Endothelial cell of umbilical vein (primary cell): Measurements from ENCODE around the gene FAM186B. TPM values are rescaled to one million over a fixed set of nuclear protein-coding genes. Genes with fewer than 3 reads are reported as not detected.

Experiments used
- BruUV-seq: library from RNA; stranded (reverse); fragments of 400-500 nt; replicated peaks from 2 replicates; lab custom pipeline; 2021; lab: Mats Ljungman, UMichigan
- CTCF ChIA-PET: fragments of 300-600, 350-600 bp; sonication (Branson Sonifier 250); formaldehyde crosslinking; loops from one replicate; lab custom pipeline; 2021; ENCODE audit warnings: antibody characterized with exemption, inconsistent platforms; lab: Charles Lee
- POLR2A ChIA-PET: fragments of 300-600, 350-600 bp; sonication (Branson Sonifier 250); formaldehyde crosslinking; loops from one replicate; lab custom pipeline; 2021; ENCODE audit warnings: antibody characterized with exemption, inconsistent platforms; lab: Charles Lee
- DNase-seq: peaks from one replicate; pipeline ENCODE4 v3.0.0-alpha.2; 2011; ENCODE audit warnings: low read depth, low spot score
- FAIRE-seq: peaks from 2 replicates; lab custom pipeline; 2011; peaks lifted over from hg19 to GRCh38; lab: Jason Lieb, UNC
- H2AFZ ChIP-seq: 2 replicates; pipeline ENCODE4 v1.6.0; 2012; ENCODE audit warnings: low read depth, low read length, control low read depth, inconsistent platforms
- H3K27ac ChIP-seq: 2 replicates; pipeline ENCODE4 v1.5.1; 2011; ENCODE audit warnings: low read depth, mild to moderate bottlenecking, control low read depth, low read length, moderate library complexity; ENCODE audit not compliant: insufficient read depth
- H3K27me3 ChIP-seq, 2 experiments: 2 replicates each; pipeline versions ENCODE4 v1.6.0 to v1.6.1; 2011; ENCODE audit warnings: low read length in 2 of 2, mixed read lengths in 1 of 2; ENCODE audit not compliant: control insufficient read depth in 2 of 2, insufficient read depth in 2 of 2
- H3K36me3 ChIP-seq, 2 experiments: 2 replicates in 1 of 2; 3 replicates in 1 of 2; pipeline ENCODE4 v1.5.1; 2011; ENCODE audit warnings: low read length in 2 of 2, mild to moderate bottlenecking in 1 of 2, moderate library complexity in 1 of 2; ENCODE audit not compliant: control insufficient read depth in 2 of 2, insufficient read depth in 2 of 2; ENCODE audit errors: extremely low read depth in 1 of 2
- H3K4me1 ChIP-seq: 3 replicates; pipeline ENCODE4 v1.5.1; 2011; ENCODE audit warnings: mild to moderate bottlenecking, low read length; ENCODE audit not compliant: control insufficient read depth, insufficient read depth; ENCODE audit errors: extremely low read depth
- H3K4me2 ChIP-seq: 2 replicates; pipeline ENCODE4 v1.6.1; 2011; ENCODE audit warnings: low read length, control low read depth, mixed read lengths; ENCODE audit not compliant: insufficient read depth
- H3K4me3 ChIP-seq, 3 experiments: fragments of 200-600 bp in 1 of 3; sonication (generic), shearing (Covaris generic) in 1 of 3; replicated peaks in 1 of 3; 2 replicates each; pipeline ENCODE4 v1.5.1; 2011 to 2016; ENCODE audit warnings: control low read depth in 3 of 3, low read length in 3 of 3, mild to moderate bottlenecking in 2 of 3, inconsistent platforms in 1 of 3, low read depth in 1 of 3, moderate library complexity in 1 of 3; ENCODE audit not compliant: insufficient read depth in 1 of 3
- H3K79me2 ChIP-seq: 2 replicates; pipeline ENCODE4 v1.6.0; 2012; ENCODE audit warnings: low read length, inconsistent platforms; ENCODE audit not compliant: control insufficient read depth, insufficient read depth
- H3K9ac ChIP-seq: replicated peaks from 2 replicates; pipeline ENCODE3; 2011; ENCODE audit warnings: low read length, control low read depth; ENCODE audit not compliant: insufficient read depth; ENCODE audit errors: extremely low read depth
- H3K9me1 ChIP-seq: replicated peaks from 3 replicates; pipeline ENCODE4 v1.6.0; 2011; ENCODE audit warnings: mild to moderate bottlenecking, low read length; ENCODE audit not compliant: control insufficient read depth, insufficient read depth; ENCODE audit errors: extremely low read depth
- H3K9me3 ChIP-seq: replicated peaks from 2 replicates; pipeline ENCODE4 v1.5.1; 2012; ENCODE audit warnings: low read length, inconsistent platforms; ENCODE audit not compliant: control insufficient read depth, insufficient read depth
- H4K20me1 ChIP-seq: replicated peaks from 2 replicates; pipeline ENCODE3; 2011; ENCODE audit warnings: mild to moderate bottlenecking, low read length; ENCODE audit not compliant: control insufficient read depth, insufficient read depth; ENCODE audit errors: extremely low read depth
- CTCF ChIP-seq, 2 donors: IDR thresholded peaks; 1 replicate in 1 of 2; 2 replicates in 1 of 2; pipeline ENCODE4 v1.5.1; 2011; ENCODE audit warnings: low read length in 2 of 2, mild to moderate bottlenecking in 2 of 2, moderate library complexity in 2 of 2, control low read depth in 1 of 2, inconsistent platforms in 1 of 2, low read depth in 1 of 2; ENCODE audit not compliant: insufficient read depth in 1 of 2; ENCODE audit errors: extremely low read depth in 1 of 2
- EZH2 ChIP-seq: IDR thresholded peaks from 2 replicates; pipeline ENCODE4 v1.6.1; 2012; ENCODE audit warnings: borderline replicate concordance, low read depth, mild to moderate bottlenecking, moderate library complexity, low read length, inconsistent platforms; ENCODE audit not compliant: severe bottlenecking
- FOS ChIP-seq: IDR thresholded peaks from 2 replicates; pipeline ENCODE4 v1.6.1; 2011; ENCODE audit warnings: mild to moderate bottlenecking, low read length, moderate library complexity, borderline replicate concordance; ENCODE audit not compliant: insufficient read depth
- GATA2 ChIP-seq: IDR thresholded peaks from 2 replicates; pipeline ENCODE4 v1.7.0; 2011; ENCODE audit warnings: low read depth, mild to moderate bottlenecking, moderate library complexity, mixed read lengths, low read length; ENCODE audit not compliant: insufficient read length, insufficient read depth
- JUN ChIP-seq: IDR thresholded peaks from 2 replicates; pipeline ENCODE4 v1.6.1; 2011; ENCODE audit warnings: borderline replicate concordance, low read depth; ENCODE audit not compliant: insufficient read length, insufficient read depth
- MAX ChIP-seq: IDR thresholded peaks from 2 replicates; pipeline ENCODE4 v1.6.1; 2011; ENCODE audit not compliant: insufficient read depth, insufficient read length
- MYC ChIP-seq: IDR thresholded peaks from one replicate; pipeline ENCODE4 v1.6.1; 2011; ENCODE audit warnings: mild to moderate bottlenecking, low read depth, low read length
- POLR2A ChIP-seq: IDR thresholded peaks from 2 replicates; pipeline ENCODE4 v1.6.1; 2012; ENCODE audit warnings: low read depth, mild to moderate bottlenecking, control low read depth, low read length
- POLR2AphosphoS5 ChIP-seq: IDR thresholded peaks from 2 replicates; pipeline ENCODE4 v1.6.1; 2012; ENCODE audit warnings: low read depth, mild to moderate bottlenecking, control low read depth, low read length, moderate library complexity; ENCODE audit not compliant: insufficient read depth
- dilution Hi-C: fragments of 300-500 bp; cut with MboI; formaldehyde crosslinking; loops from one replicate; pipeline ENCODE4 v1.15.0; 2019; ENCODE audit warnings: low sequenced_read_pairs; ENCODE audit not compliant: extremely low pct_ligation_motif_present
- intact Hi-C: fragments of 100-400 bp; cut with micrococcal nuclease; formaldehyde crosslinking; loops from one replicate; pipeline ENCODE4 v1.10.0; 2022
- polyA plus RNA-seq, 4 experiments: library from polyadenylated mRNA; depleted of rRNA in 3 of 4; stranded (reverse) in 3 of 4; unstranded in 1 of 4; fragments of >200 nt; gene quantifications; 2 replicates each; pipeline versions ENCODE4 v1.2.1 to v1.2.3, GENCODE V29; 2011 to 2012; ENCODE audit warnings: missing spikeins in 1 of 4
- total RNA-seq: library from RNA; stranded (reverse); gene quantifications from 2 replicates; pipeline ENCODE4 v1.2.3, GENCODE V29; 2021

The FAM186B gene
- total and polyA plus RNA-seq, 2 donors (not counting 3 experiments of a cell fraction or from before 2014, with no cell fraction given) = 0.10 to 0.33 TPM

GRCh38 chr12:49557917-49558215 is 47.6 kb downstream of the FAM186B start:
- POLR2A ChIA-PET = no interaction called here
- H3K4me1 ChIP-seq = no peaks in the 10 kb centered on the region
- H3K4me3 ChIP-seq = no peak overlapping the region
- BruUV-seq = no TSS peak
- H3K36me3 ChIP-seq = peaks cover 9 to 38% of the 10 kb centered on the region in 2 experiments
- CTCF ChIA-PET = interaction anchor here (2.5 to 3.2 kb wide), 2 partner anchors 9 to 200 kb away, joined by 8 to 29 read pairs; no protein-coding TSS in a partner anchor
- no peaks in the 10 kb centered on the region for H4K20me1 ChIP-seq
- no peak for TF ChIP-seq JUN
- TF ChIP-seq MYC = no peak
- no peak for TF ChIP-seq FOS
- TF ChIP-seq POLR2AphosphoS5 = no peak
- no peak for TF ChIP-seq EZH2
- TF ChIP-seq CTCF (IDR thresholded peaks at IDR 0.05; ENCODE audit: extremely low read depth in 1 of 2, insufficient read depth in 1 of 2, low read depth in 1 of 2, low read length in 2 of 2) = no peak
- no peak for TF ChIP-seq GATA2
- TF ChIP-seq MAX = no peak
- TF ChIP-seq POLR2A = no peak
- no peaks in the 10 kb centered on the region for H3K9me1 ChIP-seq
- no peaks in the 10 kb centered on the region for H3K79me2 ChIP-seq
- FAIRE-seq = no peak
- dilution Hi-C loops = no loop called here
- no peak overlapping the region for H2AFZ ChIP-seq
- no peaks in the 10 kb centered on the region for H3K9me3 ChIP-seq
- H3K27me3 ChIP-seq = no peaks in the 10 kb centered on the region
- H3K4me2 ChIP-seq = no peak overlapping the region
- no peak for DNase-seq
- H3K9ac ChIP-seq = no peak overlapping the region
- no peak overlapping the region for H3K27ac ChIP-seq
- intact Hi-C loops = no loop called here
